Smooth muscle cell (in vitro differentiated cells): ENCODE data around the gene SDHB. TPM values are rescaled to one million over a fixed set of nuclear protein-coding genes. Genes with fewer than 3 reads are reported as not detected.

Experiments used
- DNase-seq: peaks from one replicate; lab custom pipeline; 2025; ENCODE audit not compliant: unreplicated experiment; lab: John Stamatoyannopoulos, UW
- H2AFZ ChIP-seq: fragments of 200-600 bp; sonication (generic); 2 replicates; pipeline ENCODE4 v1.6.0; 2016; ENCODE audit warnings: antibody characterized with exemption, low read depth, mild to moderate bottlenecking
- H3F3A ChIP-seq: fragments of 200-600 bp; sonication (generic); 2 replicates; pipeline ENCODE4 v1.6.0; 2017; ENCODE audit warnings: antibody characterized with exemption, low read depth
- H3K27ac ChIP-seq: fragments of 200-600 bp; sonication (generic); 2 replicates; pipeline ENCODE4 v1.5.1; 2016; ENCODE audit warnings: low read depth, mild to moderate bottlenecking
- H3K27me3 ChIP-seq: fragments of 200-600 bp; sonication (generic); 2 replicates; pipeline ENCODE4 v1.6.1; 2016; ENCODE audit warnings: low read depth, mild to moderate bottlenecking
- H3K36me3 ChIP-seq: fragments of 200-600 bp; sonication (generic); 2 replicates; pipeline ENCODE4 v1.5.1; 2016; ENCODE audit warnings: low read depth
- H3K4me1 ChIP-seq: fragments of 200-600 bp; sonication (generic); 2 replicates; pipeline ENCODE4 v1.5.1; 2016; ENCODE audit warnings: low read depth
- H3K4me2 ChIP-seq: fragments of 200-600 bp; sonication (generic); 2 replicates; pipeline ENCODE4 v1.6.0; 2016; ENCODE audit warnings: mild to moderate bottlenecking
- H3K4me3 ChIP-seq: fragments of 200-600 bp; sonication (generic); 2 replicates; pipeline ENCODE4 v1.5.1; 2016; ENCODE audit warnings: mild to moderate bottlenecking
- H3K79me2 ChIP-seq: fragments of 200-600 bp; sonication (generic); 2 replicates; pipeline ENCODE4 v1.6.0; 2016; ENCODE audit warnings: low read depth, mild to moderate bottlenecking
- H3K9ac ChIP-seq: fragments of 200-600 bp; sonication (generic); 2 replicates; pipeline ENCODE4 v1.6.0; 2016; ENCODE audit warnings: low read depth
- H3K9me3 ChIP-seq: fragments of 200-600 bp; sonication (generic); replicated peaks from 2 replicates; pipeline ENCODE4 v1.5.1; 2016; ENCODE audit warnings: low read depth
- H4K20me1 ChIP-seq: fragments of 200-600 bp; sonication (generic); 2 replicates; pipeline ENCODE4 v1.6.0; 2016; ENCODE audit warnings: low read depth
- WGBS: methylation state at CpG from one replicate; pipeline ENCODE4 v1.1.7; 2016; ENCODE audit warnings: low lambda C conversion rate; 5-methylcytosine and 5-hydroxymethylcytosine counted together
- polyA plus RNA-seq: library from polyadenylated mRNA; unstranded; fragments of >200 nt; fragmentation: Nextera tagmentation; extraction: Ambion mirVana; gene quantifications from 2 replicates; pipeline ENCODE4 v1.2.1, GENCODE V29; 2016
- total RNA-seq: library from RNA; depleted of rRNA; stranded (reverse); fragments of >200 nt; gene quantifications from 2 replicates; pipeline ENCODE4 v1.2.3, GENCODE V29; 2014
- TF ChIP-seq, protein P1 (sequence below): fragments of 200-600 bp; sonication (generic); IDR thresholded peaks from 2 replicates; pipeline ENCODE4 v1.5.1; 2017; ENCODE audit warnings: borderline replicate concordance, mild to moderate bottlenecking, antibody characterized with exemption; ENCODE audit not compliant: insufficient read depth, poor library complexity, severe bottlenecking

Gene SDHB
- total and polyA plus RNA-seq, 2 experiments from 2014 or later, result 123 to 174 TPM

DNA sequence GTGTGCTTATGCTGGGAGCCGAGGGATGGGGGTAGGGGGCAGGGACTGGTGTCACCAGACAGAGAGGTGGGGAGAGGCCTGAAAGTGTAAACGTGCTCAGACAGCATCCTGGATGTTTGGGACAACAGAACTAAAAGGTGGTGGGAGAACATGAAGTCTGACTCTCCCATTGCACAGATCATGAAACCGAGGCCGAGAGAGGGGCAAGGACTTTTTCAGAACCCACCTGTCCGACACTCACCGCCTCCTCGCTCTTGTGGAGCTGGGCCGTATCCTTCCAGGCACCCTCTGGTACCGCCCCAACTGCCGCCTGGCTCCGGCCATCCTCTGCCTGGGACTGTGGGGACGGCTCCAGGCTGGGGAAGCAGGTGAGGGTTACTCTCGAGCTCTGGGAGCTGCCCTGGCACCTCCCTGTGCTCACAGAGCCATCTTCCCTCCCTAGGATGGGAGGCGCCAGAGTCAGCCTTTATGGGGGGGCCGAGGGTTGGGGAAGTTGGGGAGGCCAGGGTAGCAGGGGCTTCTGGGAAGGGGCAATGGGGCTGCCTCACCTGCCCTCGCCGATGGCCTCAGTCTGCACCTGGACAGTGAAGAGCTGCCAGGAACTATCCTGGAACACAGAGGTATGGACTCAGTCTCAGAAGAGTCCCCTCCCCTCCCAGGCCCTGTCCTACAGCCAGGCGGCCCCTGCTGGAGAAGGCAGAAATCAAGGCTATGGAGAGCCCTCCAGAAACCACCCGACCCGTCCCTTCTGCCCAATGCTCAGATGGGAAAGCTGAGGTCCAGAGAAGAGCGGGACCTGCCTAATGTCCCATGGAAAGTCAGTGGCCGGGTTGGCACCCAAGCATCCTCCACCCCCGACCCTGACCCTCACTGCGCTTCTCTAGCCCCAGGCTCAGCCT, 49.1 kb downstream of the SDHB start:
- no peaks in the 10 kb centered on the region for H3K9me3 ChIP-seq
- H3K27ac ChIP-seq, result no peak overlapping the region
- no peak overlapping the region for H3K9ac ChIP-seq
- no peaks in the 10 kb centered on the region for H3F3A ChIP-seq
- no peak overlapping the region for H2AFZ ChIP-seq
- no peaks in the 10 kb centered on the region for H3K4me1 ChIP-seq
- WGBS, result 95% methylated on average over 22 of the region's 24 CpGs
- no peaks in the 10 kb centered on the region for H3K79me2 ChIP-seq
- peaks cover 40% of the 10 kb centered on the region for H4K20me1 ChIP-seq
- no peak overlapping the region for H3K4me2 ChIP-seq
- no peak overlapping the region for H3K4me3 ChIP-seq
- H3K27me3 ChIP-seq, result no peaks in the 10 kb centered on the region
- H3K36me3 ChIP-seq, result no peaks in the 10 kb centered on the region
- no peak for DNase-seq
- TF ChIP-seq, protein P1, sequence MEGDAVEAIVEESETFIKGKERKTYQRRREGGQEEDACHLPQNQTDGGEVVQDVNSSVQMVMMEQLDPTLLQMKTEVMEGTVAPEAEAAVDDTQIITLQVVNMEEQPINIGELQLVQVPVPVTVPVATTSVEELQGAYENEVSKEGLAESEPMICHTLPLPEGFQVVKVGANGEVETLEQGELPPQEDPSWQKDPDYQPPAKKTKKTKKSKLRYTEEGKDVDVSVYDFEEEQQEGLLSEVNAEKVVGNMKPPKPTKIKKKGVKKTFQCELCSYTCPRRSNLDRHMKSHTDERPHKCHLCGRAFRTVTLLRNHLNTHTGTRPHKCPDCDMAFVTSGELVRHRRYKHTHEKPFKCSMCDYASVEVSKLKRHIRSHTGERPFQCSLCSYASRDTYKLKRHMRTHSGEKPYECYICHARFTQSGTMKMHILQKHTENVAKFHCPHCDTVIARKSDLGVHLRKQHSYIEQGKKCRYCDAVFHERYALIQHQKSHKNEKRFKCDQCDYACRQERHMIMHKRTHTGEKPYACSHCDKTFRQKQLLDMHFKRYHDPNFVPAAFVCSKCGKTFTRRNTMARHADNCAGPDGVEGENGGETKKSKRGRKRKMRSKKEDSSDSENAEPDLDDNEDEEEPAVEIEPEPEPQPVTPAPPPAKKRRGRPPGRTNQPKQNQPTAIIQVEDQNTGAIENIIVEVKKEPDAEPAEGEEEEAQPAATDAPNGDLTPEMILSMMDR, result no peak

DNA sequence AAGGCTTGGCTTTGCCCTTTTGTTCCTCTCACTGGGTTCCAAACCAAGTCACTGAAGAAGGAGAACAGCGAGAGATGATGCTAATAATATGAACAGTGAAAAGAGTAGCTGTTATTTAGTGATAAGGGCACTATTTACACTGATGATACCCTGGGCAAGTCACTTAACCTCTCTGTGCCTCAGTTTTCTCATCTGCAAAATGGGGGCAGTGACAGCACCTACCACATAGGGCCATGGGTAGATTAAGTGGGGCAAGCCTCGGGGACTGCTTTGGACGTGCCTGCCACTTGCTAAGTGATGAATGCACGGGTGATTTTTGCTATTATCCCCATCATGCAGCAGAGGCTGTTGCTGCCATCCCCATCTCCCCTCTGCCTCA, 51.3 kb downstream of the SDHB start:
- Histone ChIP-seq H3K9me3 (no peaks in the 10 kb centered on the region), H4K20me1 (peaks cover 18% of the 10 kb centered on the region), H3K79me2 (no peaks in the 10 kb centered on the region), H3K9ac (no peak overlapping the region), H2AFZ (no peak overlapping the region), H3K4me2 (no peak overlapping the region), H3K27ac (no peak overlapping the region), H3K27me3 (no peaks in the 10 kb centered on the region), H3F3A (no peaks in the 10 kb centered on the region), H3K36me3 (no peaks in the 10 kb centered on the region), H3K4me3 (no peak overlapping the region), H3K4me1 (no peaks in the 10 kb centered on the region)
- TF ChIP-seq, protein P1, result no peak
- DNase-seq, result no peak
- 97% methylated on average over 4 of the region's 4 CpGs for WGBS

DNA sequence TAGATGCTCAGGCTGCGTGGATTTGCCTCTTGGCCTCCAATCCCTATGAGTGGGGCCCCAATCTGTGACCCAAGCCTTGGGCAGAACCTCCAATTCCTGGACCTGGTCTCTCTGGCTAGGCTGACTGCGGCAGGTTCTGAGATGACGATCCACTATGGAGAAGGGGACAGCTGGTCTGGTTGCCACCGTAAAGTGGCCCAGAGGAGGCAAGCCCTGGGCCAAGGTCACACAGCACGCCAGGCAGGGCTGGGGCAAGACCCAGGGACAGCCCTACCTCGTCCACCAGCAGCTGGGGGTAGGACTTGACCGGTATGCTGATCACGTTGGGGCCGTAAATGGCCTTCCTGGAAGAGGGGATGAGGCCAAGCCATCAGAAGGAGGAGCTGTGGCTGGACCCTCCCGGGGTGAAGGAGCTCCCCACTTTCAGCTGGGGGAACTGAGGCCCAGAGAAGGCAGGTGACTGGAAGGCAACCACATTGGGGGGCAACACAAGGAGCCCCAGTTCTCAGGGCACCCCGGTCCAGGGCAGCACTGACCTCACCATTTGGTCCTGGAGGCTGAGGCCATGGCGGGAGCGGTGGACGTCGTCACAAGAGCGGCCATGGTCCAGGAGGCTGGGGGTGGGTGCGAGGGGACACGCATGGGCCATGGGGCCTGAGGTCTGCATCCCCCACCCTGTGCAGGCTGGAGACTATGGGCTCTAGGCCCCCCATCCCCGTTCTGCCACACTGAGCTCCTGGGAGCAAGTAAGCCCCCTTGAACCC, 51.9 kb downstream of the SDHB start:
- Histone ChIP-seq H4K20me1 (peaks cover 14% of the 10 kb centered on the region), H3K79me2 (no peaks in the 10 kb centered on the region), H3K27ac (no peak overlapping the region), H2AFZ (no peak overlapping the region), H3K9me3 (no peaks in the 10 kb centered on the region), H3K36me3 (no peaks in the 10 kb centered on the region), H3F3A (no peaks in the 10 kb centered on the region), H3K4me1 (no peaks in the 10 kb centered on the region), H3K9ac (no peak overlapping the region), H3K27me3 (no peaks in the 10 kb centered on the region), H3K4me3 (no peak overlapping the region), H3K4me2 (no peak overlapping the region)
- WGBS, result 97% methylated on average over 17 of the region's 19 CpGs
- TF ChIP-seq, protein P1, result no peak
- no peak for DNase-seq
